GM21717 (cell line): ENCODE data around the gene ANO4.

ENCODE experiments used
- ATAC-seq: cut with Tn5 transposase; IDR thresholded peaks from one replicate; pipeline ENCODE4 v1.9.1; 2021; ENCODE audit warnings: mild to moderate bottlenecking, moderate library complexity; ENCODE audit not compliant: unreplicated experiment

The ANO4 gene

GRCh38 chr12:100801320-100801719 lies 6.7 kb downstream of the ANO4 start:
- no peak for ATAC-seq

- ATAC-seq = no peak
Observed at GRCh38 chr12:100808777-100809176, 14.2 kb downstream of the ANO4 start.

- no peak for ATAC-seq
Observed at GRCh38 chr12:100820314-100820713, 25.7 kb downstream of the ANO4 start.

- no peak for ATAC-seq
Observed at GRCh38 chr12:100823963-100824362, 29.4 kb downstream of the ANO4 start.

- ATAC-seq = no peak
Observed at GRCh38 chr12:100824476-100824875, 29.9 kb downstream of the ANO4 start.

GRCh38 chr12:100826323-100826722 lies 31.7 kb downstream of the ANO4 start:
- no peak for ATAC-seq

- ATAC-seq = no peak
Observed at GRCh38 chr12:100827901-100828520, 33.4 kb downstream of the ANO4 start.

GRCh38 chr12:100830003-100830795 lies 35.6 kb downstream of the ANO4 start:
- no peak for ATAC-seq

- ATAC-seq = no peak
Observed at GRCh38 chr12:100833282-100833681, 38.7 kb downstream of the ANO4 start.

GRCh38 chr12:100840748-100841147 lies 46.2 kb downstream of the ANO4 start:
- no peak for ATAC-seq

- ATAC-seq = no peak
Observed at GRCh38 chr12:100842156-100842555, 47.6 kb downstream of the ANO4 start.

- no peak for ATAC-seq
Observed at GRCh38 chr12:100843061-100843460, 48.5 kb downstream of the ANO4 start.

GRCh38 chr12:100845095-100845494 lies 50.5 kb downstream of the ANO4 start:
- ATAC-seq = no peak

GRCh38 chr12:100851637-100852036 lies 57.1 kb downstream of the ANO4 start:
- ATAC-seq = no peak

GRCh38 chr12:100857418-100857817 lies 62.8 kb downstream of the ANO4 start:
- ATAC-seq = no peak

- no peak for ATAC-seq
Observed at GRCh38 chr12:100857971-100858370, 63.4 kb downstream of the ANO4 start.

- ATAC-seq = no peak
Observed at GRCh38 chr12:100858656-100859055, 64.1 kb downstream of the ANO4 start.

- no peak for ATAC-seq
Observed at GRCh38 chr12:100859063-100859627, 64.6 kb downstream of the ANO4 start.

GRCh38 chr12:100860611-100861010 lies 66.0 kb downstream of the ANO4 start:
- ATAC-seq = no peak

- no peak for ATAC-seq
Observed at GRCh38 chr12:100862676-100863075, 68.1 kb downstream of the ANO4 start.

- ATAC-seq = no peak
Observed at GRCh38 chr12:100864366-100864765, 69.8 kb downstream of the ANO4 start.
